HepG2 (cell line): ENCODE results near the gene BIRC7. TPM values are rescaled to one million over a fixed set of nuclear protein-coding genes. Genes with fewer than 3 reads are reported as not detected.

ENCODE experiments used
- ATF2 ChIP-seq: sonication (generic); formaldehyde crosslinking; IDR thresholded peaks from 2 replicates; pipeline ENCODE4 v1.4.0; 2020; ENCODE audit warnings: missing genetic modification reagents
- CSRNP1 ChIP-seq: sonication (generic); formaldehyde crosslinking; IDR thresholded peaks from 2 replicates; pipeline ENCODE4 v1.8.1; 2023; ENCODE audit warnings: mild to moderate bottlenecking, missing genetic modification reagents
- FOXK1 ChIP-seq: sonication (generic); formaldehyde crosslinking; IDR thresholded peaks from 2 replicates; pipeline ENCODE4 v1.4.0; 2020; ENCODE audit warnings: low read depth, missing genetic modification reagents, borderline replicate concordance
- KLF9 ChIP-seq: IDR thresholded peaks from 2 replicates; pipeline ENCODE4 v1.6.1; 2016; ENCODE audit warnings: low read depth
- MTERF4 ChIP-seq: sonication (generic); formaldehyde crosslinking; IDR thresholded peaks from 2 replicates; pipeline ENCODE4 v1.8.0; 2023; ENCODE audit warnings: mild to moderate bottlenecking, missing genetic modification reagents
- MYC ChIP-seq: sonication (generic); formaldehyde crosslinking; IDR thresholded peaks from 2 replicates; pipeline ENCODE4 v1.9.0; 2021; ENCODE audit warnings: missing genetic modification reagents, borderline replicate concordance
- NFKB2 ChIP-seq: sonication (generic); formaldehyde crosslinking; IDR thresholded peaks from 2 replicates; pipeline ENCODE4 v1.4.0; 2020; ENCODE audit warnings: missing genetic modification reagents, borderline replicate concordance
- PHF5A ChIP-seq: IDR thresholded peaks from one replicate; pipeline ENCODE4 v1.6.1; 2018; ENCODE audit warnings: low read depth, missing genetic modification reagents; ENCODE audit not compliant: unreplicated experiment
- PRDM4 ChIP-seq: sonication (generic); formaldehyde crosslinking; IDR thresholded peaks from 2 replicates; pipeline ENCODE4 v1.9.0; 2021; ENCODE audit warnings: missing genetic modification reagents, borderline replicate concordance
- PTBP1 ChIP-seq: fragments of 200-400 bp; formaldehyde crosslinking; IDR thresholded peaks from 2 replicates; pipeline ENCODE4 v1.6.1; 2018; ENCODE audit warnings: low read length, low read depth; ENCODE audit not compliant: poor library complexity, severe bottlenecking
- SALL1 ChIP-seq: sonication (generic); formaldehyde crosslinking; IDR thresholded peaks from 2 replicates; pipeline ENCODE4 v1.8.0; 2022; ENCODE audit warnings: mild to moderate bottlenecking, missing genetic modification reagents
- SALL2 ChIP-seq: sonication (generic); formaldehyde crosslinking; IDR thresholded peaks from 2 replicates; pipeline ENCODE4 v1.8.1; 2023; ENCODE audit warnings: mild to moderate bottlenecking, missing genetic modification reagents, inconsistent platforms
- SRSF1 ChIP-seq: fragments of 200-400 bp; formaldehyde crosslinking; optimal IDR thresholded peaks from 2 replicates; pipeline ENCODE3; 2017; ENCODE audit warnings: mild to moderate bottlenecking, low read depth, low read length, moderate library complexity
- TFDP2 ChIP-seq: sonication (generic); formaldehyde crosslinking; IDR thresholded peaks from 2 replicates; pipeline ENCODE4 v1.4.0; 2020; ENCODE audit warnings: missing genetic modification reagents
- ZFX ChIP-seq: sonication (generic); formaldehyde crosslinking; IDR thresholded peaks from 2 replicates; pipeline ENCODE4 v1.4.0; 2020; ENCODE audit warnings: mild to moderate bottlenecking, low read depth, missing genetic modification reagents, moderate library complexity
- ZNF143 ChIP-seq: sonication (generic); formaldehyde crosslinking; IDR thresholded peaks from 2 replicates; pipeline ENCODE4 v1.4.0; 2020; ENCODE audit warnings: missing genetic modification reagents
- ZNF292 ChIP-seq: sonication (generic); formaldehyde crosslinking; IDR thresholded peaks from 2 replicates; pipeline ENCODE4 v1.8.1; 2022; ENCODE audit warnings: mild to moderate bottlenecking, low read depth, missing genetic modification reagents, borderline replicate concordance
- ZNF790 ChIP-seq: sonication (generic); formaldehyde crosslinking; IDR thresholded peaks from 2 replicates; pipeline ENCODE4 v1.8.0; 2022; ENCODE audit warnings: missing genetic modification reagents, mild to moderate bottlenecking, borderline replicate concordance
- ZNF83 ChIP-seq: sonication (generic); formaldehyde crosslinking; IDR thresholded peaks from 2 replicates; pipeline ENCODE4 v1.4.0; 2020; ENCODE audit warnings: missing genetic modification reagents, mild to moderate bottlenecking, borderline replicate concordance
- ZSCAN31 ChIP-seq: sonication (generic); formaldehyde crosslinking; IDR thresholded peaks from 2 replicates; pipeline ENCODE4 v1.5.0; 2020; ENCODE audit warnings: low read depth, mild to moderate bottlenecking, missing genetic modification reagents
- polyA plus RNA-seq, 8 experiments: library from polyadenylated mRNA; depleted of rRNA in 3 of 8; stranded (reverse) in 7 of 8; unstranded in 1 of 8; fragments of >200 nt; fragmentation: Illumina TruSeq in 4 of 8; extraction: Trizol in 4 of 8; gene quantifications; 2 replicates each; pipeline versions ENCODE4 v1.2.1 to v1.2.3, GENCODE V29; 2011 to 2016; ENCODE audit warnings: low read depth in 4 of 8, missing spikeins in 1 of 8, mixed read lengths in 1 of 8; ENCODE audit not compliant: insufficient read depth in 1 of 8
- total RNA-seq, 5 experiments: library from RNA; depleted of rRNA; stranded (reverse); fragments of >200 nt; fragmentation: Illumina TruSeq; extraction: Trizol; gene quantifications; 2 replicates each; pipeline ENCODE4 v1.2.3, GENCODE V29; 2016; ENCODE audit warnings: low read depth in 1 of 5

BIRC7 gene
- total and polyA plus RNA-seq, 2 of the 13 experiments (the other 11 are each of a cell fraction or from before 2014, with no cell fraction given): 0.27 to 5.1 TPM

- TF ChIP-seq SRSF1 (peak; percentile 77), SALL2 (CRISPR knock-in tag) (peak; percentile 98), CSRNP1 (CRISPR knock-in tag) (peak; percentile 88), ZNF292 (CRISPR knock-in tag) (0 out of 2 replicates have a peak, but pooled peaks have one; percentile 41), ZNF83 (CRISPR knock-in tag) (peak; percentile 18; the same call in 1 of the 2 replicates), PHF5A (CRISPR knock-in tag) (no peak), MYC (CRISPR knock-in tag) (peak; percentile 94), ZNF790 (CRISPR knock-in tag) (peak; percentile 55; the same call in 1 of the 2 replicates), FOXK1 (CRISPR knock-in tag) (peak; percentile 89; the same call in 1 of the 2 replicates), SALL1 (CRISPR knock-in tag) (peak; percentile 72), MTERF4 (CRISPR knock-in tag) (no peak), ATF2 (CRISPR knock-in tag) (peak; percentile 86), PRDM4 (0 out of 2 replicates have a peak, but pooled peaks have one; percentile 63), PTBP1 (no peak), ZFX (CRISPR knock-in tag) (peak; percentile 97), TFDP2 (CRISPR knock-in tag) (peak; percentile 84), ZNF143 (CRISPR knock-in tag) (peak; percentile 93), ZSCAN31 (CRISPR knock-in tag) (peak; percentile 83), KLF9 (CRISPR knock-in tag) (0 out of 2 replicates have a peak, but pooled peaks have one; percentile 57), NFKB2 (CRISPR knock-in tag) (peak; percentile 54; the same call in 1 of the 2 replicates)
Observed at GRCh38 chr20:63272105-63273058, 36.7 kb downstream of the BIRC7 start, which contains the start of gene ARFGAP1 (continued).
